Measurements from ENCODE around the gene UBA3.

- TF ChIP-seq, protein P1, sequence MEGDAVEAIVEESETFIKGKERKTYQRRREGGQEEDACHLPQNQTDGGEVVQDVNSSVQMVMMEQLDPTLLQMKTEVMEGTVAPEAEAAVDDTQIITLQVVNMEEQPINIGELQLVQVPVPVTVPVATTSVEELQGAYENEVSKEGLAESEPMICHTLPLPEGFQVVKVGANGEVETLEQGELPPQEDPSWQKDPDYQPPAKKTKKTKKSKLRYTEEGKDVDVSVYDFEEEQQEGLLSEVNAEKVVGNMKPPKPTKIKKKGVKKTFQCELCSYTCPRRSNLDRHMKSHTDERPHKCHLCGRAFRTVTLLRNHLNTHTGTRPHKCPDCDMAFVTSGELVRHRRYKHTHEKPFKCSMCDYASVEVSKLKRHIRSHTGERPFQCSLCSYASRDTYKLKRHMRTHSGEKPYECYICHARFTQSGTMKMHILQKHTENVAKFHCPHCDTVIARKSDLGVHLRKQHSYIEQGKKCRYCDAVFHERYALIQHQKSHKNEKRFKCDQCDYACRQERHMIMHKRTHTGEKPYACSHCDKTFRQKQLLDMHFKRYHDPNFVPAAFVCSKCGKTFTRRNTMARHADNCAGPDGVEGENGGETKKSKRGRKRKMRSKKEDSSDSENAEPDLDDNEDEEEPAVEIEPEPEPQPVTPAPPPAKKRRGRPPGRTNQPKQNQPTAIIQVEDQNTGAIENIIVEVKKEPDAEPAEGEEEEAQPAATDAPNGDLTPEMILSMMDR (IDR thresholded peaks at IDR 0.05; ENCODE audit: insufficient read depth, low read length): no peak
- no peak for TF ChIP-seq SPI1 (IDR thresholded peaks at IDR 0.05; ENCODE audit: borderline replicate concordance, low read depth)
These were observed 48.0 kb downstream of the UBA3 start for GRCh38 chr3:69032142-69032541.
